HepG2 (cell line): ENCODE data around the gene FAHD1. TPM values are rescaled to one million over a fixed set of nuclear protein-coding genes. Genes with fewer than 3 reads are reported as not detected.
"Not testable (repeated sequence)": the region's sequence is repeated elsewhere in the genome, so short reads cannot be mapped to it uniquely, and the experiment has no call there.

ENCODE experiments used
- ATAC-seq: fragments of 200-7000 bp; cut with Tn5 transposase; 3 replicates; pipeline ENCODE4 v1.9.1; 2020; ENCODE audit warnings: mild to moderate bottlenecking, moderate library complexity
- BruUV-seq: library from RNA; stranded (reverse); fragments of 400-500 nt; replicated peaks from 2 replicates; lab custom pipeline; 2021; lab: Mats Ljungman, UMichigan
- CTCF ChIA-PET: fragments of 300-600 bp; formaldehyde crosslinking; extraction: SDS; loops from one replicate; lab custom pipeline; 2021; ENCODE audit warnings: low total read pairs, inconsistent platforms, low intra/inter-chr PET ratio; lab: Yijun Ruan, JAX
- POLR2A ChIA-PET: fragments of 350-600 bp; sonication (Branson Sonifier 250); formaldehyde crosslinking; loops from one replicate; lab custom pipeline; 2020; ENCODE audit warnings: antibody characterized with exemption, inconsistent platforms; lab: Yijun Ruan, JAX
- DNase-seq: peaks from one replicate; pipeline ENCODE4 v3.0.0-alpha.2; 2015; ENCODE audit warnings: low spot score
- FAIRE-seq: peaks from 3 replicates; lab custom pipeline; 2011; peaks lifted over from hg19 to GRCh38; lab: Jason Lieb, UNC
- H2AFZ ChIP-seq: one replicate; pipeline ENCODE4 v1.6.1; 2011; ENCODE audit warnings: low read length, inconsistent platforms
- H3K27ac ChIP-seq: fragments of 300-600 bp; 3 replicates; pipeline ENCODE4 v1.8.0; 2011; ENCODE audit warnings: mixed run types, mild to moderate bottlenecking, mixed read lengths, low read length, inconsistent platforms; ENCODE audit not compliant: insufficient read depth; ENCODE audit errors: extremely low read length
- H3K27me3 ChIP-seq, 2 experiments: fragments of 200-600 bp in 1 of 2; 2 replicates in 1 of 2; 3 replicates in 1 of 2; pipeline versions ENCODE4 v1.6.0 to v1.8.0; 2011; ENCODE audit warnings: low read length in 2 of 2, mild to moderate bottlenecking in 2 of 2, moderate library complexity in 2 of 2, inconsistent platforms in 1 of 2; ENCODE audit not compliant: insufficient read depth in 2 of 2, control insufficient read depth in 1 of 2
- H3K36me3 ChIP-seq, 2 experiments: fragments of 200-600 bp in 1 of 2; replicated peaks in 1 of 2; 2 replicates in 1 of 2; 3 replicates in 1 of 2; pipeline versions ENCODE4 v1.5.1 to v1.8.0; 2011; ENCODE audit warnings: low read length in 2 of 2, inconsistent platforms in 1 of 2; ENCODE audit not compliant: insufficient read depth in 2 of 2, control insufficient read depth in 1 of 2
- H3K4me1 ChIP-seq: 2 replicates; pipeline ENCODE4 v1.5.1; 2012; ENCODE audit warnings: low read length, inconsistent platforms; ENCODE audit not compliant: insufficient read depth
- H3K4me2 ChIP-seq: 2 replicates; pipeline ENCODE4 v1.6.0; 2011; ENCODE audit warnings: low read depth, low read length, inconsistent platforms
- H3K4me3 ChIP-seq, 3 experiments: fragments of 200-600 bp in 1 of 3; sonication (generic), shearing (Covaris generic) in 1 of 3; replicated peaks in 1 of 3; 2 replicates each; pipeline ENCODE4 v1.5.1; 2011 to 2016; ENCODE audit warnings: low read length in 3 of 3, inconsistent platforms in 2 of 3, low read depth in 2 of 3, mild to moderate bottlenecking in 2 of 3, control low read depth in 1 of 3, mixed read lengths in 1 of 3; ENCODE audit not compliant: insufficient read depth in 1 of 3
- H3K79me2 ChIP-seq: one replicate; pipeline ENCODE4 v1.6.1; 2011; ENCODE audit warnings: low read length, inconsistent platforms; ENCODE audit not compliant: insufficient read depth
- H3K9ac ChIP-seq: 2 replicates; pipeline ENCODE4 v1.6.0; 2011; ENCODE audit warnings: mild to moderate bottlenecking, low read depth, low read length, inconsistent platforms; ENCODE audit not compliant: insufficient read depth
- H3K9me3 ChIP-seq: 2 replicates; pipeline ENCODE4 v1.5.1; 2012; ENCODE audit warnings: mild to moderate bottlenecking, low read length
- H4K20me1 ChIP-seq: 2 replicates; pipeline ENCODE4 v1.6.0; 2011; ENCODE audit warnings: inconsistent platforms, mild to moderate bottlenecking, low read length, moderate library complexity; ENCODE audit not compliant: insufficient read depth
- HNRNPLL ChIP-seq: fragments of 200-400 bp; formaldehyde crosslinking; IDR thresholded peaks from 2 replicates; pipeline ENCODE4 v1.6.1; 2017; ENCODE audit warnings: mild to moderate bottlenecking, low read depth, low read length; ENCODE audit not compliant: poor library complexity, severe bottlenecking
- RXRA ChIP-seq: sonication (generic); formaldehyde crosslinking; IDR thresholded peaks from 2 replicates; pipeline ENCODE4 v1.5.1; 2020; ENCODE audit warnings: missing genetic modification reagents
- SPEN ChIP-seq: sonication (generic); formaldehyde crosslinking; IDR thresholded peaks from 2 replicates; pipeline ENCODE4 v1.5.1; 2020; ENCODE audit warnings: low read depth, mild to moderate bottlenecking, missing genetic modification reagents
- ZNF574 ChIP-seq: sonication (generic); formaldehyde crosslinking; IDR thresholded peaks from 2 replicates; pipeline ENCODE4 v1.4.0; 2020; ENCODE audit warnings: missing genetic modification reagents
- ZNF713 ChIP-seq: sonication (generic); formaldehyde crosslinking; IDR thresholded peaks from 2 replicates; pipeline ENCODE4 v1.4.0; 2020; ENCODE audit warnings: mild to moderate bottlenecking, missing genetic modification reagents
- WGBS: methylation state at CpG from one replicate; pipeline ENCODE4 v1.1.6; 2017; ENCODE audit warnings: low lambda C conversion rate; 5-methylcytosine and 5-hydroxymethylcytosine counted together
- in situ Hi-C: cut with HindIII; loops from 2 replicates; pipeline ENCODE4 v1.10.0; 2017; ENCODE audit warnings: low pct_unique_long_range_greater_than_20kb; ENCODE audit not compliant: extremely low pct_ligation_motif_present
- intact Hi-C: fragments of 100-400 bp; cut with micrococcal nuclease; formaldehyde crosslinking; loops from one replicate; pipeline ENCODE4 v1.10.0; 2022; ENCODE audit not compliant: unreplicated experiment
- polyA plus RNA-seq, 8 experiments: library from polyadenylated mRNA; depleted of rRNA in 3 of 8; stranded (reverse) in 7 of 8; unstranded in 1 of 8; fragments of >200 nt; fragmentation: Illumina TruSeq in 4 of 8; extraction: Trizol in 4 of 8; gene quantifications; 2 replicates each; pipeline versions ENCODE4 v1.2.1 to v1.2.3, GENCODE V29; 2011 to 2016; ENCODE audit warnings: low read depth in 4 of 8, missing spikeins in 1 of 8, mixed read lengths in 1 of 8; ENCODE audit not compliant: insufficient read depth in 1 of 8
- total RNA-seq, 5 experiments: library from RNA; depleted of rRNA; stranded (reverse); fragments of >200 nt; fragmentation: Illumina TruSeq; extraction: Trizol; gene quantifications; 2 replicates each; pipeline ENCODE4 v1.2.3, GENCODE V29; 2016; ENCODE audit warnings: low read depth in 1 of 5

The FAHD1 gene
- total and polyA plus RNA-seq, 2 of the 13 experiments (the other 11 are each of a cell fraction or from before 2014, with no cell fraction given): 39.0 to 45.3 TPM

GRCh38 chr16:1794908-1795666, 31.9 kb upstream of the FAHD1 start (continued):
- TF ChIP-seq HNRNPLL: peak; percentile 23
- no peak for TF ChIP-seq ZNF713 (CRISPR knock-in tag)
- peak; percentile 19; the same call in 1 of the 2 replicates for TF ChIP-seq ZNF574 (CRISPR knock-in tag)
- TF ChIP-seq SPEN: peak; percentile 36; the same call in 1 of the 2 replicates
- no peak for TF ChIP-seq RXRA (CRISPR knock-in tag)

- intact Hi-C loops, H3K4me2 ChIP-seq, POLR2A ChIA-PET, H3K27me3 ChIP-seq, H2AFZ ChIP-seq, H4K20me1 ChIP-seq, FAIRE-seq, H3K4me3 ChIP-seq, H3K79me2 ChIP-seq, in situ Hi-C loops, DNase-seq, H3K9ac ChIP-seq, H3K36me3 ChIP-seq, ATAC-seq, CTCF ChIA-PET, H3K27ac ChIP-seq, BruUV-seq: not testable (repeated sequence)
- Histone ChIP-seq H3K9me3 (peaks cover 24% of the 10 kb centered on the region), H3K4me1 (peaks cover 14% of the 10 kb centered on the region)
- 84% methylated on average over 3 of the region's 5 CpGs for WGBS
Observed at GRCh38 chr16:1799263-1799662, 27.7 kb upstream of the FAHD1 start.
